ENCODE data around the gene SMARCAL1.

SMARCAL1 gene

DNA sequence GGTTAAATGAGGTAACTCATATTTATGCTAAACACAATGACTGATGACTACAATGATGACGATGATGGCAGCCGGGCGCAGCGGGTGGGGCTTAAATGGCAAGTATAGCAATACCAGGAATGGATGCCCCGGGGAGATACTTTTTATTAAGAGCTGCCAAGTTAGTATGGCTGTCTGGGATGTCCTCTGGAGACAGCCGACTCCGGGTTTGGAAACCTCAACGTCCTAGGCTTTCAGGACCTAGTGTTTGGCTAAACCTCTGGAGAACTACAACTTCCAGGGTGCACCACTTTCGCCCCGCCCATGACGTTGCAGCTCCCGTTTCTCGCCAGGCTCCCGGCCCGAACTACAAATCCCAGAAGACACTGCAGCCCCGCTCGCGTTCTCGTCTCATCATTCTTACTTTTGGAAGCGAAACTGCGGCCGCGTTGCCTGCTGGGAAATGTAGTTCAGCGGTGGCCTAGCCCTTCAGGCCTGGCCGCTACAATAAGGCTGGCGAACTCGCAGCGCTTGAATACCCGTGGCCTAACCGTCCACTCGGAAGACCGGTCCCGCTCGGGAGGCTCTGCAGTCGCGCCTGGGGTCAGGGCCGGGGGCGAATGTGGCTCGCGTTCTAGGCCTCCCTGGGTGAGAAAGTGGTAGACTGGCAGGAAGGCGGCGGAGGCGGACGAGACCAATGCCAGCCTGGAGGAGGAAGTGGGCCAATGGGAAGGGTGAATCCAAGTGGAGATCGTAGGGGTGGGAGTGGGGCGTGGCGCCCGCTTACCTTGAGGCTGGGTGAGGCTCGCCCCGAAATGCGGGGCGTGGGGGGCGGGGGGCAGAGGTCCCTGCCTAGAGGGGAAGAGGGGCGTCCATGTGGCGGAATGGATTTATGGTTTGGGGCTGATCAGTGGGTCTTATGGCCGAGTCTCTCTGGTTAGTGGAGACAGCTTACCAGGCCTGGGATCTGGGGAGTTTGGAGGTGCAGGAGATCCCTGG, at the start of gene SMARCAL1:
Gene SMARCAL1, plus strand, starts transcription at position 463 of the 978 bp plus-strand sequence. CDS start 2,221 bp downstream, outside the sequence.
- TF ChIP-seq, protein P1, sequence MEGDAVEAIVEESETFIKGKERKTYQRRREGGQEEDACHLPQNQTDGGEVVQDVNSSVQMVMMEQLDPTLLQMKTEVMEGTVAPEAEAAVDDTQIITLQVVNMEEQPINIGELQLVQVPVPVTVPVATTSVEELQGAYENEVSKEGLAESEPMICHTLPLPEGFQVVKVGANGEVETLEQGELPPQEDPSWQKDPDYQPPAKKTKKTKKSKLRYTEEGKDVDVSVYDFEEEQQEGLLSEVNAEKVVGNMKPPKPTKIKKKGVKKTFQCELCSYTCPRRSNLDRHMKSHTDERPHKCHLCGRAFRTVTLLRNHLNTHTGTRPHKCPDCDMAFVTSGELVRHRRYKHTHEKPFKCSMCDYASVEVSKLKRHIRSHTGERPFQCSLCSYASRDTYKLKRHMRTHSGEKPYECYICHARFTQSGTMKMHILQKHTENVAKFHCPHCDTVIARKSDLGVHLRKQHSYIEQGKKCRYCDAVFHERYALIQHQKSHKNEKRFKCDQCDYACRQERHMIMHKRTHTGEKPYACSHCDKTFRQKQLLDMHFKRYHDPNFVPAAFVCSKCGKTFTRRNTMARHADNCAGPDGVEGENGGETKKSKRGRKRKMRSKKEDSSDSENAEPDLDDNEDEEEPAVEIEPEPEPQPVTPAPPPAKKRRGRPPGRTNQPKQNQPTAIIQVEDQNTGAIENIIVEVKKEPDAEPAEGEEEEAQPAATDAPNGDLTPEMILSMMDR (IDR thresholded peaks at IDR 0.05; ENCODE audit: poor library complexity, severe bottlenecking): no peak
- peak; percentile 93 for ATAC-seq (ENCODE audit: low read depth)

DNA sequence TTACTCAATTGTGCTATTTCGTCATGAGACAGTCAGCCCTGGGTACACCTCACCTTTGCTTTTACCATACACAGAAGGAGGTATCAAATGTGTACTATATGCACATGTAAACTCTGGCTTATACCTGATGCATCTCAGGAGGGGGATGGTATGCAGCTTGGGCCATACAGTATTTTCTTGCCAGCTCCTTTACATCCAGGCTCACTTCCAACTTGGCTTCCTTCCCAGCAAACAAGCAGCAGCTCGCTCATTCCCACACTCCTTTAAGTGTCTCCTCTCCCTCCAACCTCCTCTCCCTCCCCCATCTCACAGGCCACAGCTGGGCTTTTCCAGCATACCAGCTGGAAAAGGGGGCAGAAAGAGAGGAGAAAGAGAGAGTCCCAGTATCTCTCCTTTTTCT, 49.6 kb upstream of the SMARCAL1 start:
- DNase-seq (ENCODE audit: low spot score): peak; percentile 90
- H3K27me3 ChIP-seq (ENCODE audit: insufficient read depth, poor library complexity, severe bottlenecking): no peaks in the 10 kb centered on the region
- no peak overlapping the region for H3K4me3 ChIP-seq (ENCODE audit: severe bottlenecking)
- 0 out of 2 replicates have a peak, but pooled peaks cover 2% of the 10 kb centered on the region for H3K36me3 ChIP-seq (ENCODE audit: low read depth)
- TF ChIP-seq, protein P1 (IDR thresholded peaks at IDR 0.05; ENCODE audit: poor library complexity, severe bottlenecking): no peak
- ATAC-seq (ENCODE audit: low read depth): peak; percentile 95
- no peaks in the 10 kb centered on the region for H3K9me3 ChIP-seq (ENCODE audit: severe bottlenecking)
- peak overlapping the region; percentile 58 for H3K27ac ChIP-seq (ENCODE audit: poor library complexity, severe bottlenecking)
- H3K4me1 ChIP-seq (ENCODE audit: insufficient read depth, poor library complexity, severe bottlenecking): peaks cover 20% of the 10 kb centered on the region

More for the DNA sequence above, at the start of gene SMARCAL1:
- no peaks in the 10 kb centered on the region for H3K27me3 ChIP-seq (ENCODE audit: insufficient read depth, poor library complexity, severe bottlenecking)
- DNase-seq (ENCODE audit: low spot score): peak; percentile 98
- H3K36me3 ChIP-seq (ENCODE audit: low read depth): peaks cover 14% of the 10 kb centered on the region
- peak within 1 kb of the TSS; percentile 54 for H3K27ac ChIP-seq (ENCODE audit: poor library complexity, severe bottlenecking)
- peak within 1 kb of the TSS; percentile 78 for H3K4me3 ChIP-seq (ENCODE audit: severe bottlenecking)
- peaks cover 4% of the 10 kb centered on the region for H3K4me1 ChIP-seq (ENCODE audit: insufficient read depth, poor library complexity, severe bottlenecking)
- H3K9me3 ChIP-seq (ENCODE audit: severe bottlenecking): no peaks in the 10 kb centered on the region

GRCh38 chr2:216363221-216363620, 49.1 kb upstream of the SMARCAL1 start:
- no peaks in the 10 kb centered on the region for H3K27me3 ChIP-seq (ENCODE audit: insufficient read depth, poor library complexity, severe bottlenecking)
- 0 out of 2 replicates have a peak, but pooled peaks cover 2% of the 10 kb centered on the region for H3K36me3 ChIP-seq (ENCODE audit: low read depth)
- H3K4me1 ChIP-seq (ENCODE audit: insufficient read depth, poor library complexity, severe bottlenecking): peaks cover 21% of the 10 kb centered on the region
- ATAC-seq (ENCODE audit: low read depth) (peak; percentile 44), DNase-seq (ENCODE audit: low spot score) (no peak)
- peak overlapping the region; percentile 58 for H3K27ac ChIP-seq (ENCODE audit: poor library complexity, severe bottlenecking)
- H3K4me3 ChIP-seq (ENCODE audit: severe bottlenecking): no peak overlapping the region
- TF ChIP-seq, protein P1 (IDR thresholded peaks at IDR 0.05; ENCODE audit: poor library complexity, severe bottlenecking): no peak
- no peaks in the 10 kb centered on the region for H3K9me3 ChIP-seq (ENCODE audit: severe bottlenecking)

DNA sequence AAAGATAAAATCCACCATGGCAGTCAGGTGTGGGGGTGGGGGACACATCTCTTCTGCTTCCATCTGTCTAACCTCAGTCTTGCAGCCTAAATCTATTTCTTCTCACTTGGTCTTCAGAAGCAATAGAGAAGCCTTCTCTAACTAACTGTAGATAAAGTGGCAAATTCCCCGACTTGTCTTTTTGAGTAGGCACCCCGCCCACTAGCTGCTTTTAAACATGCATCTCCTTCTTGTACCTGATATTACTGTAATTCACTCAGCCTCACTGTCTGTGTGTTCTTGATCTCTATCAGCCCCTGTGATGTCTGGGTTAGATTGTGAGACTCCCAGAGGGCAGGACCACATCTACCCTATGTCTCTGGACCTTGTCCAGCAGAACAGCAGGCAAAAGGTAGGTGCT, 46.8 kb upstream of the SMARCAL1 start:
- no peaks in the 10 kb centered on the region for H3K9me3 ChIP-seq (ENCODE audit: severe bottlenecking)
- 0 out of 2 replicates have a peak, but pooled peaks cover 2% of the 10 kb centered on the region for H3K36me3 ChIP-seq (ENCODE audit: low read depth)
- H3K4me1 ChIP-seq (ENCODE audit: insufficient read depth, poor library complexity, severe bottlenecking): peaks cover 32% of the 10 kb centered on the region
- no peak overlapping the region for H3K4me3 ChIP-seq (ENCODE audit: severe bottlenecking)
- no peaks in the 10 kb centered on the region for H3K27me3 ChIP-seq (ENCODE audit: insufficient read depth, poor library complexity, severe bottlenecking)
- DNase-seq (ENCODE audit: low spot score): no peak
- TF ChIP-seq, protein P1 (IDR thresholded peaks at IDR 0.05; ENCODE audit: poor library complexity, severe bottlenecking): no peak
- H3K27ac ChIP-seq (ENCODE audit: poor library complexity, severe bottlenecking): no peak overlapping the region
- no peak for ATAC-seq (ENCODE audit: low read depth)
